HG03108 (cell line): ENCODE measurements around the gene LRRC43.
A peak's percentile ranks its signal among the peaks of the same experiment; 100 is the strongest.
"Not testable (repeated sequence)": the region's sequence is repeated elsewhere in the genome, so short reads cannot be mapped to it uniquely, and the experiment has no call there.

Source experiments
- ATAC-seq: cut with Tn5 transposase; IDR thresholded peaks from one replicate; pipeline ENCODE4 v1.9.1; 2021; ENCODE audit warnings: moderate library complexity; ENCODE audit not compliant: unreplicated experiment

Gene LRRC43

GRCh38 chr12:122190842-122191668 is 8.1 kb downstream of the LRRC43 start:
- ATAC-seq: no peak

GRCh38 chr12:122192441-122192840 is 9.5 kb downstream of the LRRC43 start:
- no peak for ATAC-seq

- no peak for ATAC-seq
These were observed 11.9 kb downstream of the LRRC43 start for GRCh38 chr12:122194804-122195203.

DNA sequence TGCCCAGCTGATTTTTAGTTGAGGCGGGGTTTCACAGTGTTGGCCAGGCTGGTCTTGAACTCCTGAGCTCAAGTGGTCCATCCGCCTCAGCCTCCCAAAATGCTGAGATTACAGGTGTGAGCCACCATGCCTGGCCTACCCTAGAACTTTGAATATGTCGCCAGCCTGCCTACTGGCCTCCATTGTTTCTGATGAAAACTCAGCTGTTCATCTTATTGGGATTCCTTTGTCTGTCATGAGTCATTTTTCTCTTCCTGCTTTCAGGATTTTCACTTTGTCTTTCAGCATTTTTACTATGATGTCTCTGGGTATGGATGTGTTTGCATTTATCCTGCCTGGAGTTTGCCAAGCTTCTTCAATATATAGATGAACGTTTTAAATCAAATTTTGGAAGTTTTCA is 12.5 kb downstream of the LRRC43 start:
- no peak for ATAC-seq

GRCh38 chr12:122197612-122197966 is 14.7 kb downstream of the LRRC43 start:
- ATAC-seq: no peak

DNA sequence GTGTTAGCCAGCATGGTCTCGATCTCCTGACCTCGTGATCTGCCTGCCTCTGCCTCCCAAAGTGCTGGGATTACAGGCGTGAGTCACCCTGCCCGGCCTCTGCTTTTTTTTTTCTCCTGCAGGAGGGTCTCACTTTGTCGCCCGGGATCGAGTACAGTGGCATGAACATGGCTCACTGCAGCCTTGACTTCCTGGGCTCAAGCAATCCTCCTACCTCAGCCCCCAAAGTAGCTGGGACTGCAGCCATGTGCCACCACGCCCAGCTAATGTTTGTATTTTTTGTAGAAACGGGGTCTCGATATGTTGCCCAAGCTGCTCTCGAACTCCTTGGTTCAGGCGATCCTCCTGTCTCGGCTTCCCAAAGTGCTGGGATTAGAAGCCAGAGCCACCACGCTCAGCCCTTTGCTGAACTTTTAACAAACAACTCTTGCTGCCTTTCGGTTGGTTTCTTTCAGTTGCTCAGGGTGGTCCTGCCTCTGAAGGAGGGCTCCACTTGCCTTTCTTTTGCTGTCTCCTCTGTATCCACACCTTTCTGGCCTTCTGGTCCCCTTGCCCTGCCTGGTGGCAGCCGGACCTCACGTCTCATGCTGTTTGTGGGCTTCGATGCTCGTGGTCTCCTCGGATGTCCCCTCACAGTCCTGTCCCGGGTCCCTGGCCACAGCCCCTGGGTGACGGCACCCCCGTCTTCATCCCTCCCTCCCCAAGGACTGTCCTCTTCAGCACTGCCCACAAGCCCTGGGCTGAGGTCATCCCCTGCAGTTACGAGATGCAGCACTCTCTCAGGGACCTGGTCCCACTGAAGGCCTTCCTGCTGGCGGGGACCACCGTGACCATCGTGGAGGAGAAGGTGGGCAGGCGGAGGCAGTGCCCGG is 16.8 kb downstream of the LRRC43 start:
- ATAC-seq: no peak

GRCh38 chr12:122200541-122201175 is 17.7 kb downstream of the LRRC43 start:
- ATAC-seq: no peak

- ATAC-seq: no peak
These were observed 18.5 kb downstream of the LRRC43 start for GRCh38 chr12:122201381-122201780.

- ATAC-seq: no peak
These were observed 19.1 kb downstream of the LRRC43 start for GRCh38 chr12:122202017-122202416.

DNA sequence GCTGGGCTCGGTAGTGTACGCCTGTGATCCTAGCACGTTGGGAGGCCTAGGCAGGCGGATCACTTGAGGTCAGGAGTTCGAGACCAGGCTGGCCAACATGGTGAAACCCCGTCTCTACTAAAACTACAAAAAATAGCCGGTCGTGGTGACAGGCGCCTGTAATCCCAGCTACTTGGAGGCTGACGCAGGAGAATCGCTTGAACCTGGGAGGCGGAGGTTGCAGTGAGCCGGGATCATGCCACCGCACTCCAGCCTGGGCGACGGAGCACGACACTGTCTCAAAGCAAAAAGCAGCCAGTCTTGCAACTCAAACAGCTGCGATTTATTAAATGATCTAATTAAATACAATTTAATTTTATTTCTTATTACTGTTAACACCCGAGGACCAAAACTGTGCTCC is 19.9 kb downstream of the LRRC43 start:
- ATAC-seq: not testable (repeated sequence)

GRCh38 chr12:122203301-122204166 is 20.6 kb downstream of the LRRC43 start, which contains the start of gene B3GNT4:
B3GNT4 (plus strand) TSS chr12:122203709; CDS start chr12:122204619, 910 bp downstream.
- peak; percentile 56 for ATAC-seq

- ATAC-seq: no peak
These were observed 21.5 kb downstream of the LRRC43 start for GRCh38 chr12:122204167-122205052.

GRCh38 chr12:122205053-122205925 is 22.4 kb downstream of the LRRC43 start:
- no peak for ATAC-seq

- ATAC-seq: no peak
These were observed 23.4 kb downstream of the LRRC43 start for GRCh38 chr12:122206111-122206881.

GRCh38 chr12:122206976-122207375 is 24.1 kb downstream of the LRRC43 start:
- ATAC-seq: no peak

GRCh38 chr12:122207391-122207790 is 24.5 kb downstream of the LRRC43 start:
- ATAC-seq: no peak

DNA sequence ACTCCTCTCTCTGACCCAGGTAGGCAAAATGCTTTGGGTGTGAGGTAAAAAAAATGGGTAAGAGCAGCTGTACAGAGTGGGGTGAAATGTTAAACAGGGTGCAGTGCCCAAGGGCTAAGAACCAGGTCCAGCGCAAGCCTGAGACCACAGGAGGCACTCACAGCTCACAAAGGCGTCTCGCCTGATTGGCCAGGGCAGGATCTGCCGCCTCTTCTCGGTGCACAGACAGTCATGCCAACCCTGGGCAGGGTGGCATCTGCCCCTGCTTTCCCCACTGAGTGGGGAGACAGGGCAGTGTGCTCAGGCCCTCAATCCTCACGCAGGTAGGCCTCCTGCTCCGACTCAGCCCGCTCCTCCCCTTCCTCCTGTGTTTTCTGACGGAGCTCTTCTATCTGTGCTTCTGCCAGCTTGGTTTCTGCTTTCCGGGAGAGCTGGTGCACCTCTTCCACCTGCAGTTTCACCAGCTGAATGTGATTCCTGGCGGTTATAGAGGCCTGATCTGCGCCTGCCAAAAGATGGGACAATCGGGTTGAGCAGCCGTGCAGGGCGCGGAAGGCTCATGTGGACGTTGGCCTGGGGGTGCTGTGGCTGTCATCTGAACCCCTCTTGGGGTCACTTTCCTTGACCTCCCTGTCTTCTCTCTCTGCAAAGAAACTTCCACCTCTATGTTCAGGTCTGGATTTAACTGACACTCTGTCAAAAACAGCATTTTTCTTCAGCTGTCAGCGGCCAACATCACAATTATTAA is 25.3 kb downstream of the LRRC43 start:
- ATAC-seq: no peak
